ENCODE results near the gene BOD1. TPM values are rescaled to one million over a fixed set of nuclear protein-coding genes. Genes with fewer than 3 reads are reported as not detected.

BOD1 gene
- total RNA-seq, 1 experiment from 2014 or later, result 70.9 TPM

- Histone ChIP-seq H3K27ac (ENCODE audit: low read depth, low read length, poor library complexity, severe bottlenecking) (no peak overlapping the region), H3K9me3 (ENCODE audit: low read depth, low read length, poor library complexity, severe bottlenecking) (no peaks in the 10 kb centered on the region), H3K4me3 (ENCODE audit: low read depth, low read length, poor library complexity, severe bottlenecking) (no peak overlapping the region), H3K36me3 (ENCODE audit: insufficient read depth, low read length, poor library complexity, severe bottlenecking) (no peaks in the 10 kb centered on the region), H3K4me1 (ENCODE audit: insufficient read depth, low read length, poor library complexity, severe bottlenecking) (peaks cover 7% of the 10 kb centered on the region), H3K27me3 (replicated peaks; ENCODE audit: insufficient read depth, low read depth, low read length, poor library complexity) (no peaks in the 10 kb centered on the region)
- no peak for DNase-seq (ENCODE audit: low spot score)
- ChIA-PET CTCF (no interaction called here), POLR2A (ENCODE audit: low non-redundant PET) (no interaction called here)
- no TSS peak for BruUV-seq (replicated peaks)
- intact Hi-C loops (cut with micrococcal nuclease; ENCODE audit: unreplicated experiment), result no loop called here
- TF ChIP-seq, protein P1, sequence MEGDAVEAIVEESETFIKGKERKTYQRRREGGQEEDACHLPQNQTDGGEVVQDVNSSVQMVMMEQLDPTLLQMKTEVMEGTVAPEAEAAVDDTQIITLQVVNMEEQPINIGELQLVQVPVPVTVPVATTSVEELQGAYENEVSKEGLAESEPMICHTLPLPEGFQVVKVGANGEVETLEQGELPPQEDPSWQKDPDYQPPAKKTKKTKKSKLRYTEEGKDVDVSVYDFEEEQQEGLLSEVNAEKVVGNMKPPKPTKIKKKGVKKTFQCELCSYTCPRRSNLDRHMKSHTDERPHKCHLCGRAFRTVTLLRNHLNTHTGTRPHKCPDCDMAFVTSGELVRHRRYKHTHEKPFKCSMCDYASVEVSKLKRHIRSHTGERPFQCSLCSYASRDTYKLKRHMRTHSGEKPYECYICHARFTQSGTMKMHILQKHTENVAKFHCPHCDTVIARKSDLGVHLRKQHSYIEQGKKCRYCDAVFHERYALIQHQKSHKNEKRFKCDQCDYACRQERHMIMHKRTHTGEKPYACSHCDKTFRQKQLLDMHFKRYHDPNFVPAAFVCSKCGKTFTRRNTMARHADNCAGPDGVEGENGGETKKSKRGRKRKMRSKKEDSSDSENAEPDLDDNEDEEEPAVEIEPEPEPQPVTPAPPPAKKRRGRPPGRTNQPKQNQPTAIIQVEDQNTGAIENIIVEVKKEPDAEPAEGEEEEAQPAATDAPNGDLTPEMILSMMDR (conservative IDR thresholded peaks at IDR 0.05; ENCODE audit: low read depth, low read length), result no peak
- no peak for TF ChIP-seq EZH2 (IDR thresholded peaks at IDR 0.05; ENCODE audit: borderline replicate concordance, low read depth, low read length, poor library complexity, severe bottlenecking)
Measured at GRCh38 chr5:173625673-173626504, 9.4 kb upstream of the BOD1 start.

DNA sequence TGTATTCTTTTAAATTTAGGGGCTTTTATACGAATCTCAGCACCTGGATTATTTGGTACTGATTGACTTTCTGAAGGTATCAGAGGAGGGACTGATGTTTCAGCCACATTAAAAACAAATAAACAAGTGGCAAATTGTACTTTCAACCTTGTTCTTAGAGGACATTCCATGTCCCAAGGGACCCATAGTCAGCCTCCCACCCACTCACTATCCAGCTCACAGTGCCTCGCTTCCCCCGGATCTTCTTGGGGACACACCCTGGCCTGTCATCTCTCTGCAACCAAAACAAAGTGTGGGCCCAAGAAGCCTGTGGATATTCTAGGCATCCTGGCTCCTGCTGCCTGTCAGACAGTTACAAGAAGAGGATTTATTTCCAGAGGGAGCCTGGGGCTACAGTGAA lies 8.8 kb upstream of the BOD1 start:
- TF ChIP-seq EZH2 (IDR thresholded peaks at IDR 0.05; ENCODE audit: borderline replicate concordance, low read depth, low read length, poor library complexity, severe bottlenecking), result no peak
- TF ChIP-seq, protein P1 (conservative IDR thresholded peaks at IDR 0.05; ENCODE audit: low read depth, low read length), result no peak
- no peaks in the 10 kb centered on the region for H3K27me3 ChIP-seq (replicated peaks; ENCODE audit: insufficient read depth, low read depth, low read length, poor library complexity)
- DNase-seq (ENCODE audit: low spot score), result no peak
- H3K36me3 ChIP-seq (ENCODE audit: insufficient read depth, low read length, poor library complexity, severe bottlenecking), result no peaks in the 10 kb centered on the region
- ChIA-PET CTCF (no interaction called here), POLR2A (ENCODE audit: low non-redundant PET) (no interaction called here)
- intact Hi-C loops (cut with micrococcal nuclease; ENCODE audit: unreplicated experiment), result no loop called here
- no peak overlapping the region for H3K27ac ChIP-seq (ENCODE audit: low read depth, low read length, poor library complexity, severe bottlenecking)
- BruUV-seq (replicated peaks), result no TSS peak
- no peaks in the 10 kb centered on the region for H3K9me3 ChIP-seq (ENCODE audit: low read depth, low read length, poor library complexity, severe bottlenecking)
- peaks cover 7% of the 10 kb centered on the region for H3K4me1 ChIP-seq (ENCODE audit: insufficient read depth, low read length, poor library complexity, severe bottlenecking)
- H3K4me3 ChIP-seq (ENCODE audit: low read depth, low read length, poor library complexity, severe bottlenecking), result no peak overlapping the region

GRCh38 chr5:173624282-173624681 lies 7.8 kb upstream of the BOD1 start:
- no TSS peak for BruUV-seq (replicated peaks)
- no peaks in the 10 kb centered on the region for H3K9me3 ChIP-seq (ENCODE audit: low read depth, low read length, poor library complexity, severe bottlenecking)
- POLR2A ChIA-PET (ENCODE audit: low non-redundant PET), result no interaction called here
- CTCF ChIA-PET, result no interaction called here
- TF ChIP-seq, protein P1 (conservative IDR thresholded peaks at IDR 0.05; ENCODE audit: low read depth, low read length), result no peak
- TF ChIP-seq EZH2 (IDR thresholded peaks at IDR 0.05; ENCODE audit: borderline replicate concordance, low read depth, low read length, poor library complexity, severe bottlenecking), result no peak
- H3K4me3 ChIP-seq (ENCODE audit: low read depth, low read length, poor library complexity, severe bottlenecking), result no peak overlapping the region
- no peak for DNase-seq (ENCODE audit: low spot score)
- H3K27me3 ChIP-seq (replicated peaks; ENCODE audit: insufficient read depth, low read depth, low read length, poor library complexity), result no peaks in the 10 kb centered on the region
- H3K4me1 ChIP-seq (ENCODE audit: insufficient read depth, low read length, poor library complexity, severe bottlenecking), result peaks cover 7% of the 10 kb centered on the region
- intact Hi-C loops (cut with micrococcal nuclease; ENCODE audit: unreplicated experiment), result no loop called here
- H3K36me3 ChIP-seq (ENCODE audit: insufficient read depth, low read length, poor library complexity, severe bottlenecking), result no peaks in the 10 kb centered on the region
- H3K27ac ChIP-seq (ENCODE audit: low read depth, low read length, poor library complexity, severe bottlenecking), result no peak overlapping the region

Measured in A673 (cell line).